Measurements from ENCODE around the gene PRICKLE4.
"Not testable (repeated sequence)": the region's sequence is repeated elsewhere in the genome, so short reads cannot be mapped to it uniquely, and the experiment has no call there.

PRICKLE4 gene

DNA sequence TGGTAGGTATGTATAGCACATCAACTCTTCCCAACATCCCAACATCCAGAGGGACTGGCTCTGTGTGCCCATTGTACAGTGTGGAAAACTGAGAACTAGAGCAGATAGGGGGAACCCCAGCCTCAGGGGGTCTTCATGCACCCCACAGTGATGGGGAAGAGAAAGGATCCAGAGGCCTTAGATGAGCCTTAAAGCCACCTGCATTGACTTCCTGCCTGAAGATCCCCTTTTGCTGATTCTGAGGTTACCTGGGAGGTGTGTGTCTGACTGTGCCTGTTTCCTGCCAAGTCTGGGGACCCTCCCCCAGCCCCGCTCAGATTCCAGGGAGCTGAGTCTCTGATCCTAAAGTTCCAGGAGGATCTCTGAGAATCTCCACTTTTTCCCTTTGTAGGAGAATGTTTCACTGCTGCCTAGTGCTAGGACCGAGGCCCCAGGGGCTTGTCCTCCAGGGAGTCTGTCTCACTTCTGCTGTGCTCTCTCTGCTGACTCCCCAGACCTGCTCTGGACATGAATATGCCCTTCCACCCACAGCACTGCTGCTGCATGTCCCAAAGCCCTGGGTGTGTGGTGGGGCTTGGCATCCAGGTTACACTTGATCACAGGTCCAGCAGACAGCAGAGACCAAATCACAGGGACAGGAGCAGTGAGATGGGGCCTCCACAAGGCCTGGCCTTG, 20.5 kb upstream of the PRICKLE4 start (continued):
- TF ChIP-seq ZFP30 (CRISPR knock-in tag; IDR thresholded peaks at IDR 0.05) = no peak
- no peak for TF ChIP-seq RARB (CRISPR knock-in tag; IDR thresholded peaks at IDR 0.05)
- TF ChIP-seq CREB5 (CRISPR knock-in tag; IDR thresholded peaks at IDR 0.05; ENCODE audit: low read depth) = no peak
- no peak for TF ChIP-seq SNAI2 (CRISPR knock-in tag; IDR thresholded peaks at IDR 0.05)
- TF ChIP-seq ISL1 (CRISPR knock-in tag; IDR thresholded peaks at IDR 0.05) = no peak
- TF ChIP-seq ZNF565 (CRISPR knock-in tag; conservative IDR thresholded peaks at IDR 0.05; ENCODE audit: low read depth) = no peak
- TF ChIP-seq BACH2 (CRISPR knock-in tag; IDR thresholded peaks at IDR 0.05; ENCODE audit: borderline replicate concordance) = no peak

- ATAC-seq = no peak
- no peak for TF ChIP-seq TOX (CRISPR knock-in tag; IDR thresholded peaks at IDR 0.05; ENCODE audit: borderline replicate concordance)
- TF ChIP-seq TSHZ2 (CRISPR knock-in tag; IDR thresholded peaks at IDR 0.05) = no peak
- no peak for TF ChIP-seq ARNTL (CRISPR knock-in tag; IDR thresholded peaks at IDR 0.05; ENCODE audit: borderline replicate concordance, low read depth)
- TF ChIP-seq ZFP3 (CRISPR knock-in tag; IDR thresholded peaks at IDR 0.05) = no peak
- TF ChIP-seq POU6F1 (CRISPR knock-in tag; IDR thresholded peaks at IDR 0.05; ENCODE audit: borderline replicate concordance, low read depth) = no peak
- TF ChIP-seq ZNF70 (CRISPR knock-in tag; IDR thresholded peaks at IDR 0.05) = no peak
- TF ChIP-seq TCF4 (CRISPR knock-in tag; IDR thresholded peaks at IDR 0.05; ENCODE audit: borderline replicate concordance) = no peak
These were observed 17.1 kb upstream of the PRICKLE4 start for GRCh38 chr6:41763470-41763869.

GRCh38 chr6:41766043-41766664, 14.4 kb upstream of the PRICKLE4 start:
- ATAC-seq = not testable (repeated sequence)

DNA sequence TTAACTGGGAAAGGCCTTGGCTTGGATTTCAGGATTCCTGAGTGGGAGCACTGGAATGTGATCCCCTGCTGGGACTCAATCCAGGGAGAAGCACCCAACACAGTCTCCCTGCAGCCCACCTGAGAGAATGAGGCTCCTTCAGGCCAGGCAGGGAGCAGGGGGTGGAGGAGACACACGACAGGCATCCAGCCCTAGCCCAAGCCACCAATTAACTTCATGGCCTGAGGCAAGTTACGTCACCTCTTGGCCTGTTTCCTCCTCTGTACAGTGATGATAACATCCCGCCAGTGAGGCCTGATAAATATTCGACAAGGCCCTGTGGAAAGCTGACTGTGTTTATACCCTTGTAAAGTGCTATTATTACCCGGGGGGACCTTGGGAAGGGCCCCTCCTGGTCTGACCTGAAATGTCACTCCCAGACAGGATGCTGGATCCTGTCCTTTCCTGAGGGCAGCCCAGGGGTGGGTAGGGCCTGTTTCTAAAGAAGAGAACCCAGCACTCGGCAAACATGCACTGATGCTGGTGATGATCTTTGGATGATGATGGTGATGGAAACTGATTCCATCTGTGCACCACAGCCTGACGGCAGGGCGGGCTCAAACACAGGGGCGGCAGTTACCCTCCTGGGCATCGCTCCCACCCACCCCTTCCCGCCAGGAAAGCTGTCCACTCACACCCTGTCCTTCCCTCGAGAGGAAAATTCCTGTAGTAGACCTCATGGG, 13.3 kb upstream of the PRICKLE4 start:
- 0 out of 2 replicates have a peak, but pooled peaks have one; percentile 16 for TF ChIP-seq SNAI2 (CRISPR knock-in tag; IDR thresholded peaks at IDR 0.05)
- TF ChIP-seq POU6F1 (CRISPR knock-in tag; IDR thresholded peaks at IDR 0.05; ENCODE audit: borderline replicate concordance, low read depth) = no peak
- TF ChIP-seq, protein P1, sequence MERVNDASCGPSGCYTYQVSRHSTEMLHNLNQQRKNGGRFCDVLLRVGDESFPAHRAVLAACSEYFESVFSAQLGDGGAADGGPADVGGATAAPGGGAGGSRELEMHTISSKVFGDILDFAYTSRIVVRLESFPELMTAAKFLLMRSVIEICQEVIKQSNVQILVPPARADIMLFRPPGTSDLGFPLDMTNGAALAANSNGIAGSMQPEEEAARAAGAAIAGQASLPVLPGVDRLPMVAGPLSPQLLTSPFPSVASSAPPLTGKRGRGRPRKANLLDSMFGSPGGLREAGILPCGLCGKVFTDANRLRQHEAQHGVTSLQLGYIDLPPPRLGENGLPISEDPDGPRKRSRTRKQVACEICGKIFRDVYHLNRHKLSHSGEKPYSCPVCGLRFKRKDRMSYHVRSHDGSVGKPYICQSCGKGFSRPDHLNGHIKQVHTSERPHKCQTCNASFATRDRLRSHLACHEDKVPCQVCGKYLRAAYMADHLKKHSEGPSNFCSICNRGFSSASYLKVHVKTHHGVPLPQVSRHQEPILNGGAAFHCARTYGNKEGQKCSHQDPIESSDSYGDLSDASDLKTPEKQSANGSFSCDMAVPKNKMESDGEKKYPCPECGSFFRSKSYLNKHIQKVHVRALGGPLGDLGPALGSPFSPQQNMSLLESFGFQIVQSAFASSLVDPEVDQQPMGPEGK (CRISPR knock-in tag; IDR thresholded peaks at IDR 0.05; ENCODE audit: borderline replicate concordance) = no peak
- TF ChIP-seq ZFP3 (CRISPR knock-in tag; IDR thresholded peaks at IDR 0.05) = no peak
- 0 out of 2 replicates have a peak, but pooled peaks have one; percentile 36 for TF ChIP-seq ISL1 (CRISPR knock-in tag; IDR thresholded peaks at IDR 0.05)
- peak; percentile 62 for TF ChIP-seq TSHZ2 (CRISPR knock-in tag; IDR thresholded peaks at IDR 0.05)
- TF ChIP-seq ESRRG (CRISPR knock-in tag; IDR thresholded peaks at IDR 0.05) = 0 out of 2 replicates have a peak, but pooled peaks have one; percentile 9
- no peak for TF ChIP-seq ZNF70 (CRISPR knock-in tag; IDR thresholded peaks at IDR 0.05)
- 0 out of 2 replicates have a peak, but pooled peaks have one; percentile 17 for TF ChIP-seq CREB5 (CRISPR knock-in tag; IDR thresholded peaks at IDR 0.05; ENCODE audit: low read depth)
- TF ChIP-seq BACH2 (CRISPR knock-in tag; IDR thresholded peaks at IDR 0.05; ENCODE audit: borderline replicate concordance) = no peak
- 0 out of 2 replicates have a peak, but pooled peaks have one; percentile 47 for TF ChIP-seq TCF4 (CRISPR knock-in tag; IDR thresholded peaks at IDR 0.05; ENCODE audit: borderline replicate concordance)
- peak; percentile 64 for ATAC-seq
